Spleen (tissue), 7 donors: ENCODE measurements around the gene BAX.

ENCODE experiments used
- CTCF ChIP-seq, 11 experiments: fragments of 200-600 bp in 7 of 11; fragments of 450-650 bp in 4 of 11; sonication (generic) in 4 of 11; IDR thresholded peaks in 8 of 11; conservative IDR thresholded peaks in 3 of 11; 1 replicate in 7 of 11; 2 replicates in 4 of 11; pipeline versions ENCODE4 v1.4.0 to v1.8.0; 2016 to 2021; ENCODE audit warnings: antibody characterized with exemption in 11 of 11, inconsistent platforms in 4 of 11, mild to moderate bottlenecking in 1 of 11
- POLR2A ChIP-seq, 3 donors: fragments of 450-650 bp; IDR thresholded peaks; one replicate each; pipeline ENCODE4 v1.5.1; 2017; ENCODE audit warnings: antibody characterized with exemption in 3 of 3, mild to moderate bottlenecking in 1 of 3
- POLR2AphosphoS5 ChIP-seq, 3 donors: sonication (generic); formaldehyde crosslinking; IDR thresholded peaks; one replicate each; pipeline ENCODE4 v1.5.1; 2017; ENCODE audit warnings: antibody characterized with exemption in 3 of 3
- donor health status: DM: no; HTN: no; CAD: no; lungs with moderate emphysema.
- donor health status: DM: no; HTN: no; CAD: no.
- donor health status: DM: no; HTN: no; CAD: no.

DNA sequence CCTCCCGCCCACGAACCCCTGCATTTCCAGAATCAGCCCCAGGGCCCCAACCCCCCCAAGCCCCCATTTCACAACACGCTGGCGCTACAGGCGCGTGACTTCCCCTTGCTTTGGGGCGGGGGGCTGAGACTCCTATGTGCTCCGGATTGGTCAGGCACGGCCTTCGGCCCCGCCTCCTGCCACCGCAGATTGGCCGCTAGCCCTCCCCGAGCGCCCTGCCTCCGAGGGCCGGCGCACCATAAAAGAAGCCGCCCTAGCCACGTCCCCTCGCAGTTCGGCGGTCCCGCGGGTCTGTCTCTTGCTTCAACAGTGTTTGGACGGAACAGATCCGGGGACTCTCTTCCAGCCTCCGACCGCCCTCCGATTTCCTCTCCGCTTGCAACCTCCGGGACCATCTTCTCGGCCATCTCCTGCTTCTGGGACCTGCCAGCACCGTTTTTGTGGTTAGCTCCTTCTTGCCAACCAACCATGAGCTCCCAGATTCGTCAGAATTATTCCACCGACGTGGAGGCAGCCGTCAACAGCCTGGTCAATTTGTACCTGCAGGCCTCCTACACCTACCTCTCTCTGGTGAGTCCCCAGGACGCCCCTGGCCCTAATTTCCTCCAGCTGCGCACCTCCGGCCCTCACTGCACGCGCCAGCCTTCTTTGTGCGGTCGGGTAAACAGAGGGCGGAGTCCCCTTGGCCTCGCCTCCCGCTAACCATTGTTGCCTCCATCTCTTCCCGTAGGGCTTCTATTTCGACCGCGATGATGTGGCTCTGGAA, 10.5 kb downstream of the BAX start, which contains the start of gene FTL:
- TF ChIP-seq CTCF (IDR thresholded peaks at IDR 0.05 in 8 of 11, conservative IDR thresholded peaks at IDR 0.05 in 3 of 11) (peak in 3 of 11 experiments; percentile 9 to 17 (median 10)), POLR2A (IDR thresholded peaks at IDR 0.05) (peak; percentile 99 to 100 (median 99)), POLR2AphosphoS5 (IDR thresholded peaks at IDR 0.05) (peak; percentile 100)
